HG02678 (cell line): ENCODE measurements around the gene EBLN2.

Experiments used
- ATAC-seq: cut with Tn5 transposase; IDR thresholded peaks from one replicate; pipeline ENCODE4 v1.9.1; 2021; ENCODE audit warnings: mild to moderate bottlenecking, moderate library complexity; ENCODE audit not compliant: unreplicated experiment

The EBLN2 gene

DNA sequence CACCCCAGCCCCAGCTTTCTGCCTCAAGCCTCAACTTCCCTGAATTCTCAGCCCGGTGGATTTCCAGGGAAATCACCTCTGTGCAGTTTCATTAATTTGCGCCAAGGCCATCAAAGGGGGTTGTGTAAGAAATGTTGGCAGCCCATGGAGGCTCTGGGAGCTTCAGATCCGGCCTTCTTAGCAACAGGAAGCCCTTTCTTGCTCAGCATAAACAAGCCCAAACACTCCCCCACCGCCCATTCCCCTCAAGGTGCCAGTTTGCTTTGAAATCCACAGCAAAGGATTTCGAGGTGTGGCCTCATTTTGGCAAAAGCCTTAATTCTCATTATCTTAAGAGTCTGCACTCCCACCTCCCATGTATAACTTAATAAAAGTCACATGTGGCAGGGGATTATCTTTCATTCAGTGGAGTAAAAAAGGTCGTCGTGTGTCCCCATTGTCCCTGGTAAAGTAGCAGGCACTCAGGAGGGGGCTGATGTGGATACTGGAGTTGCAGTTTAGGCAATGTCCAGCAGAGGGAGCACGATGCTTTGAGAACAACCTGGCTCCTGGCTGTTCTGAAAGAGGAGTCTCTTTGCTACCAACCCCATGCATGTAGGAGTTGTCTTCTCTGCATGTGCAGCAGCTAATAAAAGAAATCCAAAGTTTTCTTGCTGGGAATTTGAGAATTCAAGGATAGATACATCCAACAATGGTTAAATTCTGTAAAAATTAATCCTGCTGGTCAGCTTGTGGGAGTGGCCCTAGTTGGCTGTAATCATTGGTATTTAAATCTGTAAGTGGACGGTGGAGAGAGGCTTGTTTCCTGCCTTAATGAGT lies 39.5 kb downstream of the EBLN2 start:
- ATAC-seq, result peak; percentile 87

DNA sequence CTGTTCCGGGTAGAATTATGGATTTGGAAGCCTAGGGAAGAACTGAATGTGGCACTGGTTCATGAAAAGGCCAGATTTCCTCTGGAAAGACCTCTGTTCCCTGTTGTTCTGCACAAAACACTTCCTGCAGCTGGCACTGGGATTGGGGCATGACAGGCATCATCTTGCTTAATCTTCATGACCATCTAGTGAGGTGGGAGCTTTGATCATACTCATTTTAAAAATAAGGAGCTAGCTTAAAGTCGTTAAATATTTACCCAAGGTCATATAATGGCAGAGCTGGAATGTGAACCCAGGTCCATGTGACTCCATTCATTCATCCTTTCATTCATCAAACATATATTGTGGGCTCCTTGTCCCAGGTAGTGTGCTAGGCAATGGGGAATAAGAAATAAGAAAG lies 40.4 kb downstream of the EBLN2 start:
- ATAC-seq, result no peak

DNA sequence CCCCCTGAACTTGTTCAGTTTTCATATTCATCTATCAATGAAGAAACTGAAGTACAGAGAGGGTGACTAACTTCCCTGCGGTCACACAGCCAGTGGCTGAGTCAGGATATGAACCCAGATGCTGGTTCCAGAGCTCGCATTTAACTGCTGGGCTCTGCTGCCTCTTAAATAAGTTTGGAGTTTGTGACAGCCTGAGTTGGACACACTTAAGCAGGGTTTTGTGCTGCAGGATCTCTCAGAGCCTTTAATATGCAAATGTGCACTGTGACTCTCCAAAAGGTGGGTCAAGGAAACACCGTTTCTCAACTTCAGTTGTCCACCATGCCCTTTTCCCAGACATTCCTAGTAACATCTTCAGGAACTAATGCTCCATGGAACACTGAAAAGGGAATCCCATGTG lies 45.8 kb downstream of the EBLN2 start:
- no peak for ATAC-seq

DNA sequence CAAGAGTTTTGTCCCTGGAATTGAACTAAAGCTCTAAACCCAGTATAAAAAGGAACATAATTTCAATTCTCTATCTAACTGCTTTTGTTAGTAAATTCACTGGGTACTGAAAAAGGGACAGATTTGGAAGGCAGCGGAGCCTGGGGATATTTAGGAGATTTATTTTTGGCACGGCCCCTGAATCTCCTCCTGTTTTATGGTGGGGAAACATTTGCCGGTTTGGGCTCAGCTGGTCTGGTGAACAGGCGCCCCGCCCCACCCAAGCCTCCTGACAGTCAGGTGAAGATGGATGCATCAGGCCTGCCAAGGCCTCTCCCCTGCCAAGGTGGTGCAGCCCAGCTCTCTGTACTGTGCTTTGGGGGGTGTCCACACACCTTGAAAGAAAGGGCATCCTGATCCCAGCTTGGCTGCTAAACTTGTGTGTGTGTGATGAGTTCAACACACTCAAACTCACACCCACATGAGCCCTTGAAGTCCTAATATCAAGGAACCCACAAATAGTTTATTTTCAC lies 46.3 kb downstream of the EBLN2 start:
- ATAC-seq, result no peak

DNA sequence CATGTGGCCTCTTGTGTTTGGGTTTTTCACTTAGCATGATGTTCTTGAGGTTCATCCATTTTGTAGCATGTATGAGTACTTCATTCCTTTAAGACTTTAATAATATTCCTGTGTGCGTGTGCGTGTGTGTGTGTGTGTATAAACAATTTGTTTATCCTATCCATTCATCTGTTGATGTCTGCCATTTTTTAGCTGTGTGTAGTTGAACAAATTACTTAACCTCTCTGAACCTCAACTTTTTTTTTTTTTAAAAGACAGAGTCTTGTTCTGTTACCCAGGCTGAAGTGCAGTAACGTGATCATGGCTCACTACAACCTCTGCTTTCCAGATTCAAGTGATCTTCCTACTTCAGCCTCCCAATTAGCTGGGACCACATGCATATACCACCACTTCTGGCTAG lies 47.3 kb downstream of the EBLN2 start:
- no peak for ATAC-seq

DNA sequence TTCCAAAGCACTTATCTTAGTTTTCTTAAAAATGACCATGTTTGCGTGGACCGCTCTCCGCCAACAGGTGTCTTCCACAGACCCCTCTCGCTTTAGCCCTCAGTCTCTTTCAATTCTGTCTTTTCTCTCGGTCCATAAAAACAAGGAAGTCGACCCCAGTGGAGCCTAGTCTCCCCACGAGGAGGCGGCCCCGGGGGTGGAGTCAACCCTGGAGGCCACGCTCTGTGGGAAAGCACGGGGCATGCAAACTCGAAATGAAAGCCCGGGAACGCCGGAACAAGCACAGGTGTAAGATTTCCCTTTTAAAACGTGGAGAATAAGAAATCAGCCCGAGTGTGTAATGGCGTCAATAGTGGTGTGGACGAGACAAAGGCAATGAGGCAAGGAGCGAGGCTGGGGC lies 49.1 kb downstream of the EBLN2 start:
- ATAC-seq, result no peak
